SK-N-DZ (cell line): Measurements from ENCODE around the gene CLPTM1L.
"Not testable (repeated sequence)": the region's sequence is repeated elsewhere in the genome, so short reads cannot be mapped to it uniquely, and the experiment has no call there.

Experiments
- DNase-seq: peaks from one replicate; pipeline ENCODE4 v3.0.0-alpha.2; 2015; ENCODE audit warnings: low spot score

Gene CLPTM1L

DNA sequence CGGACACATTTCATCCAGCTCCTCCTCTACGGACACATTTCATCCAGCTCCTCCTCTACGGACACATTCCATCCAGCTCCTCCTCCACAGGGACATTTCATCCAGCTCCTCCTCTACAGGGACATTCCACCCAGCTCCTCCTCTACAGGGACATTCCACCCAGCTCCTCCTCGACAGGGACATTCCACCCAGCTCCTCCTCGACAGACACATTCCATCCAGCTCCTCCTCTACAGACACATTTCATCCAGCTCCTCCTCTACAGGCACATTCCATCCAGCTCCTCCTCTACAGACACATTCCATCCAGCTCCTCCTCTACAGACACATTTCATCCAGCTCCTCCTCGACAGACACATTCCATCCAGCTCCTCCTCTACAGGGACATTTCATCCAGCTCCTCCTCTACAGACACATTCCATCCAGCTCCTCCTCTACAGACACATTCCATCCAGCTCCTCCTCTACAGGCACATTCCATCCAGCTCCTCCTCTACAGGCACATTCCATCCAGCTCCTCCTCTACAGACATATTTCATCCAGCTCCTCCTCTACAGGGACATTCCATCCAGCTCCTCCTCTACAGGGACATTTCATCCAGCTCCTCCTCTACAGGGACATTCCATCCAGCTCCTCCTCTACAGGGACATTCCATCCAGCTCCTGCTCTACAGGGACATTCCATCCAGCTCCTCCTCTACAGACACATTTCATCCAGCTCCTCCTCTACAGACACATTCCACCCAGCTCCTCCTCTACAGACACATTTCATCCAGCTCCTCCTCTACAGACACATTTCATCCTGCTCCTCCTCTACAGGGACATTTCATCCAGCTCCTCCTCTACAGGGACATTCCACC is 17.8 kb downstream of the CLPTM1L start:
- not testable (repeated sequence) for DNase-seq

DNA sequence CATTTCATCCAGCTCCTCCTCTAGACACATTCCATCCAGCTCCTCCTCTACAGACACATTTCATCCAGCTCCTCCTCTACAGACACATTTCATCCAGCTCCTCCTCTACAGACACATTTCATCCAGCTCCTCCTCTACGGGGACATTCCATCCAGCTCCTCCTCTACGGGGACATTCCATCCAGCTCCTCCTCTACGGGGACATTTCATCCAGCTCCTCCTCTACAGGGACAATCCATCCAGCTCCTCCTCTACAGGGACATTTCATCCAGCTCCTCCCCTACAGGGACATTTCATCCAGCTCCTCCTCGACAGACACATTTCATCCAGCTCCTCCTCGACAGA is 18.4 kb downstream of the CLPTM1L start:
- not testable (repeated sequence) for DNase-seq

DNA sequence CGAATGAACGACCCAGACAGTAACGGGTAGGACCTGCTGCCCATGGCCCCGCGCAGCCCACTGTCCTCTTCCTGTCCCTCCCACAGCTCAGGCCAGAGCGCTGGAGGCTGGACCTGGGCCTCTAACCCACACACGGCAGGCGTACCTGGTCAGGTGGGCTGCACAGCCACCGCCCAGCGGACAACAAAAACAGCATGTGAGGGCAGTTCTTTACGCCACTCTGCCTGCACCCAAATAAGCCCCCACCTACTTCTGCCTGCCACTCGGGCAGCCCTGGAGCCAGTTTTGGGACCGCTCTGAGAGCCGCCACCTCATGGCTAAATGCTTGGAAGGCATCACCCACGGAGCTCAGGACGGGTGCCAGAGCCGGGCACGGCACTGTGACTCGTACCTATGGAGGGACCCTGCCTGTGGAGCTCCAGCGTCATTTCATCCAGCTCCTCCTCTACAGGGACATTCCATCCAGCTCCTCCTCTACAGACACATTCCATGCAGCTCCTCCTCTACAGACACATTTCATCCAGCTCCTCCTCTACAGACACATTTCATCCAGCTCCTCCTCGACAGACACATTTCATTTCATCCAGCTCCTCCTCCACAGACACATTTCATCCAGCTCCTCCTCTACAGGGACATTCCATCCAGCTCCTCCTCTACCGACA is 18.9 kb downstream of the CLPTM1L start:
- no peak for DNase-seq

DNA sequence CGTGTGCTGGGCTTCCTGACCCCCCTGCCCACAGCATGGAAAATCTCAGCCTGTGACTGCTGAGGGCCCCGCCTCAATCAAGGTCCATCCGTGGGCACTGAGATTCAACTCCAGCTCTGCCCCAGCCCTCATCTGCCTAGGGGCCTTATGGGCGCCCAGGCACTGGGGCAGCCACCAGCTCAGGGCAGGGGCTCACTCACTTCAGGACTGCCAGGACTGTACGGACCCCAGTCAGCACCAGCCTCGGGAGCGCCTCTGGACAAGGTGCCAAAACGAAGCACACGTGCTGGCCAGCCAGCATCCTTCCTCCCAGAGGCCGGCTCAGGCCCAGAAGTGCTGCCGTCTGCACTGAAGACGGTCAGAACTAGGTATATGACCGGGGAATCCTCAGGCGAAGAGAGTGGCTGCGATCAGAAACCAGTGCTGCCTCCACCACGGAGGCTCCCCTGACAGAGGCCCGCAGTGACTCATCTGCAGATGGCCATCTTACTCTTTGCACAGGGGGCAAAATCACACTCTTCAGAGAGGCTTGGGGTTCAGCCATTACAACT is 19.6 kb downstream of the CLPTM1L start:
- DNase-seq = no peak

DNA sequence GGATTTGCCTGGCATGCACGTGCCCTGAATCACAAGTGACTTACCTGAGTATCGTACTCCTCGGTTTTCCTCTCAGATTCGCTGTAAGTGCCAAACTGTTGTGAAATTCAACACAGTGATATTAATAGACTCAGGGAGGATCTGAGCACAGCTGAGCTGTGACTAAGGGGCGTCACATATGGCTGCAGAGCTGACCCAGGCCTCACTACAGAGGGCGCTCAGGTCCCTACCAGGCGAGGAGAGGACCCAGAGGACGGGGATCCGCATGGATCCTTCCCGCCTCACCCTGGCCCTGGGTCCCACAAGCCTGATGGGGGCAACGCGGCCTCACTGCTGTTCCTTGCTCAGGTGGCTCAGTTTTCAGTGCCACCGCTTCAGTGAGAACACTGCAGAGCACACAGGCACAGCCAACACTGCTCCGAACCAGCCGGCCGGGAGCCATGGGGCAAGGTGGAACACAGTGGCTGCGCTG is 20.1 kb downstream of the CLPTM1L start:
- DNase-seq = no peak

DNA sequence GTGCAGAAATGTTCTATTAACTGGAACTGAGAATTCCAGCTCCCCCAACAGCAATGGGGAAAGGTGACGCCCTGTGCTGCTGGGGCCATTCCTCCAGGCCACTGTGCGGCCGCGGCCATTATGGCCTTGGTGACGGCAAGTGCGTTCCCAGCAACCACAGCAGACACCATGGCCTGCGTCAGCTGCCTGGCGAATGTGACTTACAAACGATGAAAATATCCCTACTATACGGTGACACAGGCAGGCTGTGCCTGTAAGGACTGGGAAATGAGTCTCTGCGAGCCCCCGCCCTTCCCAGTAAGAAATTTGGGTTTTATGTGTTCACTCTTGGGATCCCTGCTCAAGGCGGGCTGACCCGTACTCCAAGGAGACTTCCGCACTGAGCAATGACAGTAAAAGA is 20.6 kb downstream of the CLPTM1L start:
- no peak for DNase-seq

DNA sequence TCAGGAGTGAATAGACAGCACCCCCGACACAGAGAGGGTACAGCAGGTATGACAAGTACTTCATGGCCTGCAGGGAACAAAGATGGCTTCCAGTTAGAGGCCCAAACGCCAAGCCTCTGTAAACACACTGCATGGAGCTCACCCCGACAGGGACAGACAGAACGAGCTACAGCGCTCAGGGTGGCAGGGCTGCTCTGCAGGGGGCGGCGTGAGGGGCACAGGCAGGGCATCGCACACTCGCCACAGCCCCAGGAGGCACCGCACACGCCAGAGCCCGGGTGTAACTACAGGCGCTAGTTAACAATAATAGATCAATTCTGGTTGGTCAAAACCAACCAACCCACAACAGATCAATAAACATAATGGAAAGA is 21.1 kb downstream of the CLPTM1L start:
- DNase-seq = no peak

DNA sequence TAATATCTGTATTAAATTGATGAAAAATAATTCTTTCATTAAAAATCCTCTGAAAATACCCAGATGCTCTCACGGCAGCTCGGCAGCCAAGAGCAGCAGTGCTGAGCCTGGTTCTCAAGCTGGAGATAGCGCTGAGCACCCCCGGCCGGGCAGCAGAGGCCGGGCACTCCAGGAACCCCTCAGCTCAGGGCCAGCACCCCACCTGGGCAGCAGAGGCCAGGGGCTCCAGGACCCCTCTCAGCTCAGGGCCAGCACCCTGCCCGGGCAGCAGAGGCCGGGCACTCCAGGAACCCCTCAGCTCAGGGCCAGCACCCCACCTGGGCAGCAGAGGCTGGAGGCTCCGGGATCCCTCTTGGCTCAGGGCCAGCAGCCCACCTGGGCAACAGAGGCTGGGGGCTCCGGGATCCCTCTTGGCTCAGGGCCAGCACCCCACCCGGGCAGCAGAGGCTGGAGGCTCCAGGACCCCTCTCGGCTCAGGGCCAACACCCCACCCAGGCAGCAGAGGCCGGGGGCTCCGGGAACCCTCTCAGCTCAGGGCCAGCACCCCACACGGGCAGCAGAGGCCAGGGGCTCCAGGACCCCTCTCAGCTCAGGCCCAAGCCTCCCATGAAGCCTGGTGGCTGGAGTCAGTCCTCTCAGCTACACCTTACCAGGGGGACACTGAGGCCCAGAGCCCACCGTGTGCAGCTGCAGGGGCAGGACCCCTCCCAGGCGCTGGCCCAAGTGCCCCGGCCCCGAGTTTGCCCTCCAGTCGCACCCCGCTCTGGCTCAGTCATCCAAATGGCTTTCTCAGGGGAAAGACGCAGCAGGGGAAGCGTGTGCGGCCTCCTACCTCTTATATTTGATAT is 21.7 kb downstream of the CLPTM1L start:
- DNase-seq = no peak

DNA sequence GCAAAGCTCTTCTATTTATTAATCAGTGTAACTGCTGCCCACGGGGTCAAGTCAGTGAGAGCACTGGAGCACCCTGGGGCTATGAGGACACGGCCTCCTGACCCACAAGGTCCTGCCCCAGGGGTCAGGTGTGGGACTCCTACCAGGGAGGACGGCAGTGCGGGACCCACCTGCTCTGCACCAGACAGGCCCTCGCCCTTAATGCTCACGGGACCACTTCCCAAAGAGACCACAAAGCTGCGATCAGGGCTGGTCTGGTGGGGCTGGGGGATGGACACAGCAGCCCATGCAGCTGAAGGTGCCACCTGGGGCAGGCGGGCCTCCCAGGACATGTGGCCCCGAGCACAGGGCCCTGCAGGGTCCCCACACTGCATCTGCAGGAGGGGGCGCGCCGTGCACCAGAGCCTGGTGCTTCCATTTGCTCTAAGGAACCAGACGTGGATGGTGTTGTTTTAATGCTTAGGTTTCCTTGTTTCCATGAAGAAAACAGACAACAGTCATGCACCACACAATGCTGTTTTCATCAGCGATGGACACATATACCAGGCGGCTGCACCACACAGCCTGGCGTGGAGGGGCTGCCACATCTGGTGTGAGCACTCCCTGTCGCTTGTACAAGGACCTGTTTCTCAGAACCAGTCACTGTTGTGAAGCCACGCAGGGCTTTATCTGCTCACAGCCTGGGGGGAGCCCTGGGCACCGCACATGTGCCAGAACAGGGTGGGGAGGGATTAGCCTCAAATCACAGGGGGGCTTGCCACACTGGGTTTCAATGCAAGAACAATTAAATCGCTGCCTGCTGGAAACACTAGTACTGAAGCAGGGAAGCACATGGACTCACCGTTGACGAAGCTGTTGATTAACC is 22.6 kb downstream of the CLPTM1L start:
- DNase-seq = no peak

DNA sequence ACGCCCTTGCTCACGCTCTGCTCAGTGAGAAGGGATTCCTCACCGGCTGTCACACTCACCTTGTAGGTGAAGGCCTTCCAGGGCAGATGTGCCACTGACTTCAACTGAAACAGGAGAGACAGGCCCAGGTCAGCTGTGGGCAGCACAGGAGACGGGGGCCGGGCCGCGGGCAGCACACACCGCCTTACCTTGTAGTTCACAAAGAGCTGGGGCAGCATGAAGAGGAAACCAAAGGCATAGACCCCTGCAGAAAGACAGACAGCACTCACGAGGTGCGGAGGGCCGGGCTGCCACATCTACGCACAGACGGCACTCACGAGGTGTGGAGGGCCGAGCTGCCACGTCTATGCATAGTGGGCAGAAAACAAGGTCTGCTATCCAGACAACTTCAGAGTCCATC is 23.3 kb downstream of the CLPTM1L start:
- no peak for DNase-seq

DNA sequence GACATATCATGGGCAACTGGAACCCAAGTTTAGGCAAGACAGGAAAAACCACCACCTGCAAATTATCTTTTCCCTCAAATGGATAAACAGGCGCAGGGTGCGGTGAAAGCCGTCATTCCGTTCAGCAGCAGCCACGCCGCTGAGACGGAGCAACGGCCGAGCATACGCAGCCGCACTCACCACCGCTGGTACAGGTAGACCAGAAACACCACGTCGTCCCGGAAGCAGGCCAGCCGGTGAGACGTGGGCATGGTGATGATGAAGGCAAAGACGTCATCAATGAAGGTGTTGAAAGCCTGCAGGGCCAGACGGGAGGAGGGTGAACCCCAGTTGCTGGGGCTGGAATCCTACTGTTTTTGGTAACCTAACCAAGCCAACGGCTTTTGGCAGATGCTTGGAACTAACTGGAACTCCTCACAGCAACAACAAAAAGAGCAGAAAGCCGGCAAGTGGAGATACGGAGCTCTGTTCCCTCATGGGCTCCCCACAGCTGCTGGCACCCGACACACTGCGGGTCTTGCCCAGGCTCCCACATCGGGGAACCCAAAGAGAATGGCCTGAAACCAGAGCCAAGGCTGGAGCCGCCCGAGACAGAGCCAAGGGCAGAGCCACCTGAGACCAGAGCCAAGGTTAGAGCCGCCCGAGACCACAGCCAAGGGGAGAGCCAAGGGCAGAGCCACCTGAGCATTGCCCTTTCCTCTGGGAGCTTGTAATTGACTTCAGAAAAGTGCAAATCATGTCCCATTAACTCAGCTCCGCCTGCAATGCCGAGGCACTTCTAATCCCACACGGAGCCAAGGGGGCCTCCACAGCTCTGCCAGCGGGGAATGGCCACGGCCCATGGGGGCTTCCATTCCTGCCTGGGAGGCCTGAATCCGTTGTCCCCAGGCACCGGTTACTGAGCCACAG is 24.2 kb downstream of the CLPTM1L start:
- no peak for DNase-seq

DNA sequence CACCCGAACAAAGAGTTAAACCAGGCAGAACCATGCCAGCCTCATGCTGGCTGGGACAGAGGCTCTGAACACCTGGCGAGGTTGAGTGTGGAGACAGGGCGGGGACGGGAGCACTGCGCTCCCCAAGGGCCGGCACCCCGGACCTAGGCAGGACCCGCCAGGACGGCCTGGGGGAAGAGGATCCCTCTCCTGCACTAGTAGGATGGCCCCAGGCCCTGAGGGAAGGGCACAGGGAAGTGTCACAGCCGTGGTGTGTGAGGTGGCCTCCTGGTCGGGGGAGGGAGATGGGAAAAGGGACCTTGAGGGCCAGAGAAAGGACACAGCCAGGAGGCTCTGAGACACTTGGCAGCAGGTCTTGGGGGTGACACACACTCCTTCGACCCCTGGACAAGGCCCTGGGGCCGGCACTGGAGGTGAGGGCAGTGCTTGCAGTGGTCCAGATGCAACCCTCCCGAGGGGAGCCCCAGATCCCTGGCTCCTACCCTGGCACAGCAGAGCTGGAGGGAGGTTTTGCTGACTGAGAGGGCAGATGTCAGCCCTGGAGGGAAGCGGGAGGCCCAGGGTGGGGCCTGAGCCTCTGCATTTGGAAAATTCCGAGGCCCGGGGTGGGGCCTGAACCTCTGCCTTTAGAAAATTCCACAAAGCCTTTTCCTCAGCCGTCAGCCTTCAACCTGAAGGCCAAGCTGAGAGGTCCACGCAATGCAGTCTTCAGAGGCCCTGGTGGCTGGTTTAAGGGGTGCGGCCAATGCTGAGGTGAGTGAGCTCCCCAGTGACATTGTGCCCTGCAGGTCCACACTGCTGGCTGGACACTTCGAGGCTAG is 25.3 kb downstream of the CLPTM1L start:
- DNase-seq = no peak

DNA sequence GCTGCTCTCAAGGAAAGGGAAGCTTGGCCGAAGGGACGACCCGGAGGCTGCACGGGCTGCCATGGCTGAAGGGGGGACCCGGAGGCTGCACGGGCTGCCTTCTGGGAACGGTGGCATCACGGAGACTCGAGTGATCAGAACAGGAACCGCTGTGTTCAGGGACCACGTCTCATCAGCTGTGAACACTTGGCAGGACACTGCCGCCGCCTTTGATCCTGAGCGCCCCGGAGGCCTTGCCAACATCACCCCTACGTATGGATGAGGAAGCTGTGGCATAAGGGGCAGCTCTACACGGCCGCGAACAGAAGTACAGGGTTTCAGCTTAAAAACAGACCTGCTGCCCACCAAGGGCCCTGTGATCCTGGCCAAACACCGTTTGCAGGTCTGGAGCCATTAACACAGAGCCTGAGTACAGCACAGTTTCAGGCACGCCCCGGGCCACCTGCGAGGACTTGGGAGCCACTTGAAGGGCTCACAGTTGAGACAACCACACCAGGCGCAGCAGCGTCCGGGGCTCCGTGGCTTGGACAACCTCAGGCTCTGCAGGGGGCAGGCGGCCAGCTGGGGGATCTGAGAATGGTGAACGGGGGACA is 26.1 kb downstream of the CLPTM1L start:
- no peak for DNase-seq

DNA sequence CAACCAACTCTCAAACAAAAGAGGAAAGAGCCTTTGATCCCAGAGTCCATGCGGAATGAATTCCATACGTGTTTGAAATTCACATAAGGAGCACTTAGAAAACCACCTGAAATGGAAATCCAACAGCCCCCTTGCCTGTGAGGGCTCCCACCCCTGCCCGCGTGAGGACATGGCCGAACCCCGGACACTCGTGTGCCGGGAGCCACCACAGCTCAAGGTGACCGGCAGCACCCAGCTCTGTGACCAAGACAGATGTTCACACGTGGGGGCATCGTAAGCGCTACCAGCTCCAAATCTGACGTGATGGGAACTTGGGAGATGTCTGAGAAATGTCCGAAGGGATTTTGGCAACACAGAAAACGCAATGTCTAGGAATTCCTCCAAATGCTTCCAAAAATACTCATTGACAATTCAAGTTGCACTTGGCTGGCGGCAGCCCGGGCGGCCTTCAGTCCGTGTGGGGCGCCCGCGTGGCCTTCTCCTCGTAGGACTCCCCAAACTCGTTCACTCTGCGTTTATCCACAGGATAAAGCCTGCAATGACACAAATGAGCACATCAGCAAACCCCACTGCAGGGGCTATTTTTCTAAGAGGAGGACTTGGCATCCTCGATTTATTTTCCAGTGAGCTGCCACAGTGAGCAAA is 26.9 kb downstream of the CLPTM1L start:
- no peak for DNase-seq

DNA sequence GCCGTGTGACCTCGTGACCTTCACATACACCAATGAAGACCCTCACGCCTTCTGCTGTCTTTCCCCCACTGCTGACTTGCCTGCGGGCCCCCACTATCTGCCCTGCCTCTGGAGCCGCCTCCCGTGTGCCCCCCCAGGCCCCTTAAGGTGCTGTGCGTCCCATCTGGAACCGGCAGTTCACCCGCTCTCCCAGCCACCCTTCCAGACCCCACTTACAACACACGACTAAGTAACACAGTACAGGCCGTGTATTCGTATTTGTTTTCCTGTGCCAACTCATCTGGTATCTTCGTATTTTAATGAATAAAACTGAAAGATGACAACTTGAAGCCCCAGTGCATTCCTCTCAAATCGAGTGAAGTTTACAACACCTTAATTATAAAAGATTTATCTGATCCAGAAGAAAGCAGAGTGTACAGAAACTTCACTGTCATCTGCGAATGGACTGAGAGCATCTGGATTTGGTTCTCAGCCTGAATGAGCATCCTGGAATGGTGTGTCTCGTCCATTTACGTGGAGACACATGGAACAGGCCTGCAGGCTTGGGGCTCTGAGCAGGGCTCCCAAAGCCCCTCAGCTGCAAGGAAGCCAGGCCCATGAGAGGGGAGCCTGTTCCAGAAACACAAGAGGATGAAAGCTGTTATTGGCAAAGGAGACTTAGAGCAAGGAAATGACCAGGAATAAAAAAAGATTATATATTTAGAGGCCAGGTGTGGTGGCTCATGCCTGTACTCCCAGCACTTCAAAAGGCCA is 28.1 kb downstream of the CLPTM1L start:
- no peak for DNase-seq

DNA sequence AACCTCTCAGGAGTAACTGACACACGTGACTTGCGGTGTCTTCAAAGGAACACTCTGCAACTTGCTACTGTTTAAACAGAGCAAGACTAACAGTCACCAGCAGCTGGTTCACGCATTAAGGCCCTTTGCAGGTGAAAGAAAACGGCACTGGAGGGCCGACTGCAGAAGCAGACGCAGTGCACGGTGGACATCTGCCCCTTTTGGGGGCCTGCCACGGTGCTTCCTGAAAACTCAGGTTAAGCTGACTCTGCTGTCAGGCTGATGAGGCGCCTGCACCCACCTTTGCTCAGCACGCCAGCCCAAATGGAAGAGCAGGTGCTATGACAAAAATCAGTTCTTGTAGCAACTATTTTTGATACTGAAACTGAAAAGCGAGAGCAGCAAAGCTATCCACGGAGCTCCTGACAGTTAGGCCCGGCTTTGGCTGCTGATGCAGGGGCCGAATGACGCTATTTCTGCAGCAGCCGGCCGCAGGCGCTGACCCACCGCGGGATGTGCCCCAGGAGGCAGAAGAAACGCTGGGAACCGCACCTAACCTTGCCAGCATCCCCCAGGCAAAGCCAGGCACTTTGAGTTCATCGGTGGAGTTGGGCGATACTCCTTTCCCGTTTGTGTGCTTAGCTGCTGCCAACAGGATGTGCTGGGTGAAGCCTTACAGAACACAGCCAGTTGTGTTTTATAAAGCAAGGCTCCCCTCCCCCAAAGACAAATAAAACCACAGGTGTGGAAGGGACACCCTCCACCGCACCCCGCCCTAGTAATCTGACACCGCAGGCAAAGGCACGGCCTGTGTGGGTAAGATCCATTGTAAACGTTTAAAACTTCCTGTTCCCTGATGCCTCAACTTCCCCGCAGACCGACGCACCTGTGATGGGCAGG is 29.0 kb downstream of the CLPTM1L start:
- no peak for DNase-seq
